ENCODE results near the gene PRKACA.

DNA sequence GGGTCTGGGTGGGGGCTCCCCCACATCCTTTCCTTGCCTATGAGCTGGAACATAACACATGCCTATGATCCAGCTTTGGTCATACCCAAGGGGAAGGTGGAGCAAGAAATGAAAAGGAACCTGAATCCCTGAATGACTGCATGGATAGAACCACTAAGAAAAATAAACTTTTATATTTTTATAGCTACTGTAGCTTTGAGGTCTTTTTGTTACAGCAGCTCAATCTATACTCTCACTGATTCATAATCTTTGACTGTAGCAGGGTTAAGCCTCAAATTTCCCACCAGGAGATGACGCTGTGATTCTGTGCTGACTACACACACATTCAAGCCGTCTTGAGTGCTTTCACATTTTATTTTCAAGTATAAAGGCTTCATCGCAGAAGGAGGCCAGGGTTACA lies 64.5 kb downstream of the PRKACA start:
- TF ChIP-seq, protein P1, sequence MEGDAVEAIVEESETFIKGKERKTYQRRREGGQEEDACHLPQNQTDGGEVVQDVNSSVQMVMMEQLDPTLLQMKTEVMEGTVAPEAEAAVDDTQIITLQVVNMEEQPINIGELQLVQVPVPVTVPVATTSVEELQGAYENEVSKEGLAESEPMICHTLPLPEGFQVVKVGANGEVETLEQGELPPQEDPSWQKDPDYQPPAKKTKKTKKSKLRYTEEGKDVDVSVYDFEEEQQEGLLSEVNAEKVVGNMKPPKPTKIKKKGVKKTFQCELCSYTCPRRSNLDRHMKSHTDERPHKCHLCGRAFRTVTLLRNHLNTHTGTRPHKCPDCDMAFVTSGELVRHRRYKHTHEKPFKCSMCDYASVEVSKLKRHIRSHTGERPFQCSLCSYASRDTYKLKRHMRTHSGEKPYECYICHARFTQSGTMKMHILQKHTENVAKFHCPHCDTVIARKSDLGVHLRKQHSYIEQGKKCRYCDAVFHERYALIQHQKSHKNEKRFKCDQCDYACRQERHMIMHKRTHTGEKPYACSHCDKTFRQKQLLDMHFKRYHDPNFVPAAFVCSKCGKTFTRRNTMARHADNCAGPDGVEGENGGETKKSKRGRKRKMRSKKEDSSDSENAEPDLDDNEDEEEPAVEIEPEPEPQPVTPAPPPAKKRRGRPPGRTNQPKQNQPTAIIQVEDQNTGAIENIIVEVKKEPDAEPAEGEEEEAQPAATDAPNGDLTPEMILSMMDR (IDR thresholded peaks at IDR 0.05): no peak
- TF ChIP-seq POLR2A (IDR thresholded peaks at IDR 0.05): no peak
